H1 (cell line): ENCODE measurements around the gene HDAC9. TPM values are rescaled to one million over a fixed set of nuclear protein-coding genes. Genes with fewer than 3 reads are reported as not detected.

Experiments
- CEBPB ChIP-seq: IDR thresholded peaks from 2 replicates; pipeline ENCODE4 v1.6.1; 2012; ENCODE audit warnings: low read depth, low read length
- EP300 ChIP-seq, 2 experiments: IDR thresholded peaks; 1 replicate in 1 of 2; 2 replicates in 1 of 2; pipeline ENCODE4 v1.6.1; 2011 to 2012; ENCODE audit warnings: low read depth in 2 of 2, low read length in 2 of 2, mild to moderate bottlenecking in 2 of 2, borderline replicate concordance in 1 of 2, inconsistent platforms in 1 of 2, moderate library complexity in 1 of 2
- GTF2F1 ChIP-seq: IDR thresholded peaks from 2 replicates; pipeline ENCODE4 v1.6.1; 2012; ENCODE audit warnings: low read depth, low read length, improper control_type of control experiment, borderline replicate concordance
- HDAC6 ChIP-seq: IDR thresholded peaks from one replicate; pipeline ENCODE4 v1.7.1; 2012; ENCODE audit warnings: low read depth, mild to moderate bottlenecking, inconsistent platforms, low read length, moderate library complexity
- JUN ChIP-seq: IDR thresholded peaks from 2 replicates; pipeline ENCODE4 v1.6.1; 2011; ENCODE audit warnings: low read depth, mild to moderate bottlenecking, improper control_type of control experiment, low read length
- NANOG ChIP-seq: IDR thresholded peaks from 2 replicates; pipeline ENCODE4 v1.6.1; 2011; ENCODE audit warnings: low read length, low read depth, mild to moderate bottlenecking, inconsistent platforms; ENCODE audit not compliant: insufficient read depth, poor library complexity, severe bottlenecking
- PHF8 ChIP-seq: fragments of 200-600 bp; sonication (generic); conservative IDR thresholded peaks from 2 replicates; pipeline ENCODE4 v1.7.1; 2012; ENCODE audit warnings: low read depth, mild to moderate bottlenecking, inconsistent platforms, low read length, moderate library complexity
- SIX5 ChIP-seq: IDR thresholded peaks from 2 replicates; pipeline ENCODE4 v1.6.1; 2011; ENCODE audit warnings: mild to moderate bottlenecking, low read depth, low read length
- SP4 ChIP-seq: IDR thresholded peaks from 2 replicates; pipeline ENCODE4 v1.6.1; 2012; ENCODE audit warnings: low read length, inconsistent platforms
- polyA plus RNA-seq, 7 experiments: library from polyadenylated mRNA; depleted of rRNA in 3 of 7; stranded (reverse) in 5 of 7; unstranded in 2 of 7; fragments of >200 nt in 5 of 7; fragments of 200-250 nt in 2 of 7; gene quantifications; 1 replicate in 5 of 7; 2 replicates in 1 of 7; 4 replicates in 1 of 7; pipeline versions ENCODE4 v1.2.1 to v1.2.3, GENCODE V29; 2011 to 2013; ENCODE audit warnings: missing spikeins in 2 of 7, mixed read lengths in 2 of 7
- total RNA-seq: library from RNA; stranded (reverse); fragmentation: NEBNext Ultra II Directional; extraction: Animal tissue kit (Norgen Biotek cat#: 25700); gene quantifications from 2 replicates; pipeline ENCODE4 v1.2.1, GENCODE V29; 2021

Gene HDAC9
- total and polyA plus RNA-seq, 2 of the 8 experiments (the other 6 are each of a cell fraction or from before 2014, with no cell fraction given), result 9.5 to 13.1 TPM

GRCh38 chr7:18570441-18570840 lies 74.9 kb downstream of the HDAC9 start (continued):
- TF ChIP-seq SP4 (no peak), EP300 (IDR thresholded peaks at IDR 0.05; ENCODE audit: borderline replicate concordance in 1 of 2, low read depth in 2 of 2, low read length in 2 of 2) (no peak), SIX5 (no peak), HDAC6 (no peak), PHF8 (no peak), NANOG (no peak), JUN (no peak), GTF2F1 (no peak), CEBPB (no peak)
- TF ChIP-seq, all 59 proteins: peak for 0
